HEK293 (cell line): Measurements from ENCODE around the gene HBG2.

ENCODE experiments used
- CTCF ChIA-PET: fragments of 350-600 bp; formaldehyde crosslinking; extraction: SDS; loops from one replicate; lab custom pipeline; 2021; ENCODE audit warnings: antibody characterized with exemption; lab: Yijun Ruan, JAX
- POLR2A ChIA-PET: fragments of 300-600 bp; formaldehyde crosslinking; extraction: SDS; loops from one replicate; lab custom pipeline; 2020; ENCODE audit warnings: antibody characterized with exemption, inconsistent platforms; lab: Yijun Ruan, JAX
- H3K27ac ChIP-seq: fragments of 200-500 bp; sonication (Bioruptor generic); 2 replicates; pipeline ENCODE4 v1.5.1; 2014; ENCODE audit warnings: low read depth, low read length, control low read depth, inconsistent platforms; ENCODE audit errors: extremely low read depth
- H3K36me3 ChIP-seq, 2 experiments: fragments of 200-500 bp in 1 of 2; sonication (Bioruptor generic) in 1 of 2; 1 replicate in 1 of 2; 2 replicates in 1 of 2; pipeline ENCODE4 v1.5.1; 2014 to 2017; ENCODE audit warnings: inconsistent platforms in 2 of 2, low read length in 2 of 2; ENCODE audit not compliant: control insufficient read depth in 2 of 2, insufficient read depth in 1 of 2
- H3K4me1 ChIP-seq: fragments of 200-500 bp; sonication (Bioruptor generic); 2 replicates; pipeline ENCODE4 v1.5.1; 2014; ENCODE audit warnings: mild to moderate bottlenecking, low read length, inconsistent platforms; ENCODE audit not compliant: control insufficient read depth, insufficient read depth
- H3K4me3 ChIP-seq: 2 replicates; pipeline ENCODE4 v1.5.1; 2011; ENCODE audit warnings: low read depth, mild to moderate bottlenecking, control low read depth, low read length, moderate library complexity
- H3K9me3 ChIP-seq: fragments of 200-500 bp; sonication (Bioruptor generic); 2 replicates; pipeline ENCODE4 v1.5.1; 2014; ENCODE audit warnings: low read depth, low read length, inconsistent platforms; ENCODE audit not compliant: control insufficient read depth, insufficient read depth
- HOXC10 ChIP-seq: sonication (generic); formaldehyde crosslinking; IDR thresholded peaks from 2 replicates; pipeline ENCODE4 v1.8.1; 2023; ENCODE audit warnings: mild to moderate bottlenecking, missing genetic modification reagents
- MZF1 ChIP-seq: fragments of 450-650 bp; formaldehyde crosslinking; IDR thresholded peaks from 2 replicates; pipeline ENCODE4 v1.5.1; 2017; ENCODE audit warnings: missing biosample characterization, missing genetic modification characterization, borderline replicate concordance
- YY1 ChIP-seq: fragments of 450-650 bp; formaldehyde crosslinking; IDR thresholded peaks from 2 replicates; pipeline ENCODE4 v1.5.1; 2018; ENCODE audit warnings: missing biosample characterization, missing genetic modification characterization
- ZBTB17 ChIP-seq: fragments of 450-650 bp; formaldehyde crosslinking; IDR thresholded peaks from 2 replicates; pipeline ENCODE4 v1.5.1; 2016; ENCODE audit warnings: missing biosample characterization, missing genetic modification characterization
- ZNF114 ChIP-seq: fragments of 450-650 bp; formaldehyde crosslinking; IDR thresholded peaks from 2 replicates; pipeline ENCODE4 v1.5.0; 2017; ENCODE audit warnings: missing biosample characterization, missing genetic modification characterization
- ZNF157 ChIP-seq: fragments of 450-650 bp; formaldehyde crosslinking; IDR thresholded peaks from 2 replicates; pipeline ENCODE4 v1.5.1; 2016; ENCODE audit warnings: missing biosample characterization, missing genetic modification characterization
- ZNF2 ChIP-seq: fragments of 450-650 bp; formaldehyde crosslinking; IDR thresholded peaks from 2 replicates; pipeline ENCODE4 v1.5.1; 2016; ENCODE audit warnings: missing biosample characterization, missing genetic modification characterization
- ZNF292 ChIP-seq: fragments of 450-650 bp; formaldehyde crosslinking; IDR thresholded peaks from 2 replicates; pipeline ENCODE4 v1.5.1; 2016; ENCODE audit warnings: low read depth, missing biosample characterization, missing genetic modification characterization, borderline replicate concordance
- ZNF354C ChIP-seq: fragments of 450-650 bp; formaldehyde crosslinking; IDR thresholded peaks from 2 replicates; pipeline ENCODE4 v1.5.1; 2016; ENCODE audit warnings: missing biosample characterization, missing genetic modification characterization, low read depth, borderline replicate concordance
- ZNF600 ChIP-seq: fragments of 450-650 bp; formaldehyde crosslinking; IDR thresholded peaks from 2 replicates; pipeline ENCODE4 v1.5.1; 2016; ENCODE audit warnings: missing biosample characterization, missing genetic modification characterization
- ZNF791 ChIP-seq: fragments of 450-650 bp; formaldehyde crosslinking; IDR thresholded peaks from 2 replicates; pipeline ENCODE4 v1.5.1; 2016; ENCODE audit warnings: missing biosample characterization, missing genetic modification characterization
- ZNF837 ChIP-seq: fragments of 450-650 bp; formaldehyde crosslinking; IDR thresholded peaks from 2 replicates; pipeline ENCODE4 v1.5.1; 2016; ENCODE audit warnings: missing biosample characterization, missing genetic modification characterization
- TF ChIP-seq, protein P1 (sequence below): fragments of 450-650 bp; formaldehyde crosslinking; IDR thresholded peaks from 2 replicates; pipeline ENCODE4 v1.5.1; 2016; ENCODE audit warnings: missing biosample characterization, missing genetic modification characterization, borderline replicate concordance
- TF ChIP-seq, protein P2 (sequence below): fragments of 450-650 bp; formaldehyde crosslinking; conservative IDR thresholded peaks from 2 replicates; pipeline ENCODE4 v1.5.1; 2016; ENCODE audit warnings: low read depth, missing biosample characterization, missing genetic modification characterization
- TF ChIP-seq, protein P3 (sequence below): fragments of 450-650 bp; formaldehyde crosslinking; IDR thresholded peaks from 2 replicates; pipeline ENCODE4 v1.5.1; 2016; ENCODE audit warnings: missing biosample characterization, missing genetic modification characterization

The HBG2 gene

DNA sequence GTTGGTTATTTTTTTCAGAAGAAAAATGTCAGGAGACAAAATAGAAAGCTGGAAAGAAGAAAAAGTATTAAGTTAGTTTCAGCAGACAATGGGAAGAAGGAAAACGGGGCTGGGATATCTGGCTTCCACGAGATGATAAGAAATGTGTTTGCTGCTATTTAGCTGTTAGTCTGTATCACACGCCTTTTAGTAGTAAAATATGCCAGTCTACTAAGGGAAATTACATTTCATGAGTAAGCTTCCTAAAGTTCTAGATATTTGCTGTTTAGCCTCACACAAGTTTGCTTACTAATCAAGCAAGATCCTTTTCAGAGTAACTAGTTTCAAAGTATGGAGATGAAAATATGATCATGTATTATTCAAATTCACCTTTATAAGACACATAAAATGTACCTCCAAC is 45.7 kb upstream of the HBG2 start:
- ChIA-PET POLR2A (no interaction called here), CTCF (no interaction called here)

DNA sequence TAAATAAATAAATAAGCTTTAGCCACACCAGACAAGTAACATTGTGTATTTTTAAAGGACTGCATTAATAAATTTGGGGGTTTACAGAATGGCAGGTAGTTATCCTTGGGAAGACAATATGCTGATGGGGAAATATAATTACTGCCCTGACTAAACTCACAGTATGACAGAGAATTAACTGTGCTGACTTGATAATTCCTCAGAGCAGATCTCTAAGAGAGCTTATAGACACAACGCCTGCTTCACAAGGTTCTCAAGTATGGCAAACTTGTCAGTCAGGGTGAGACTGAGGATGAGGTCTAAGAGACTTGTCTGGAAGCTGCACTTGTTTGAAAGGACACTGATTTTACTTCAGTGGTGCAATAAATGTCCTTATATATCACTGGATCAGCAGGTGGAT is 43.9 kb upstream of the HBG2 start:
- H3K4me3 ChIP-seq: no peak overlapping the region
- TF ChIP-seq ZBTB17 (tag by site-specific recombination): no peak
- no peak for TF ChIP-seq ZNF2
- TF ChIP-seq ZNF114 (tag by site-specific recombination): no peak
- TF ChIP-seq ZNF837: no peak
- no peak for TF ChIP-seq ZNF157 (tag by site-specific recombination)
- no peak for TF ChIP-seq ZNF292
- no peak for TF ChIP-seq HOXC10 (CRISPR knock-in tag)
- TF ChIP-seq, protein P1, sequence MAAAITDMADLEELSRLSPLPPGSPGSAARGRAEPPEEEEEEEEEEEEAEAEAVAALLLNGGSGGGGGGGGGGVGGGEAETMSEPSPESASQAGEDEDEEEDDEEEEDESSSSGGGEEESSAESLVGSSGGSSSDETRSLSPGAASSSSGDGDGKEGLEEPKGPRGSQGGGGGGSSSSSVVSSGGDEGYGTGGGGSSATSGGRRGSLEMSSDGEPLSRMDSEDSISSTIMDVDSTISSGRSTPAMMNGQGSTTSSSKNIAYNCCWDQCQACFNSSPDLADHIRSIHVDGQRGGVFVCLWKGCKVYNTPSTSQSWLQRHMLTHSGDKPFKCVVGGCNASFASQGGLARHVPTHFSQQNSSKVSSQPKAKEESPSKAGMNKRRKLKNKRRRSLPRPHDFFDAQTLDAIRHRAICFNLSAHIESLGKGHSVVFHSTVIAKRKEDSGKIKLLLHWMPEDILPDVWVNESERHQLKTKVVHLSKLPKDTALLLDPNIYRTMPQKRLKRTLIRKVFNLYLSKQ (tag by site-specific recombination): no peak
- TF ChIP-seq MZF1 (tag by site-specific recombination): no peak
- TF ChIP-seq YY1 (tag by site-specific recombination): no peak
- TF ChIP-seq, protein P2, sequence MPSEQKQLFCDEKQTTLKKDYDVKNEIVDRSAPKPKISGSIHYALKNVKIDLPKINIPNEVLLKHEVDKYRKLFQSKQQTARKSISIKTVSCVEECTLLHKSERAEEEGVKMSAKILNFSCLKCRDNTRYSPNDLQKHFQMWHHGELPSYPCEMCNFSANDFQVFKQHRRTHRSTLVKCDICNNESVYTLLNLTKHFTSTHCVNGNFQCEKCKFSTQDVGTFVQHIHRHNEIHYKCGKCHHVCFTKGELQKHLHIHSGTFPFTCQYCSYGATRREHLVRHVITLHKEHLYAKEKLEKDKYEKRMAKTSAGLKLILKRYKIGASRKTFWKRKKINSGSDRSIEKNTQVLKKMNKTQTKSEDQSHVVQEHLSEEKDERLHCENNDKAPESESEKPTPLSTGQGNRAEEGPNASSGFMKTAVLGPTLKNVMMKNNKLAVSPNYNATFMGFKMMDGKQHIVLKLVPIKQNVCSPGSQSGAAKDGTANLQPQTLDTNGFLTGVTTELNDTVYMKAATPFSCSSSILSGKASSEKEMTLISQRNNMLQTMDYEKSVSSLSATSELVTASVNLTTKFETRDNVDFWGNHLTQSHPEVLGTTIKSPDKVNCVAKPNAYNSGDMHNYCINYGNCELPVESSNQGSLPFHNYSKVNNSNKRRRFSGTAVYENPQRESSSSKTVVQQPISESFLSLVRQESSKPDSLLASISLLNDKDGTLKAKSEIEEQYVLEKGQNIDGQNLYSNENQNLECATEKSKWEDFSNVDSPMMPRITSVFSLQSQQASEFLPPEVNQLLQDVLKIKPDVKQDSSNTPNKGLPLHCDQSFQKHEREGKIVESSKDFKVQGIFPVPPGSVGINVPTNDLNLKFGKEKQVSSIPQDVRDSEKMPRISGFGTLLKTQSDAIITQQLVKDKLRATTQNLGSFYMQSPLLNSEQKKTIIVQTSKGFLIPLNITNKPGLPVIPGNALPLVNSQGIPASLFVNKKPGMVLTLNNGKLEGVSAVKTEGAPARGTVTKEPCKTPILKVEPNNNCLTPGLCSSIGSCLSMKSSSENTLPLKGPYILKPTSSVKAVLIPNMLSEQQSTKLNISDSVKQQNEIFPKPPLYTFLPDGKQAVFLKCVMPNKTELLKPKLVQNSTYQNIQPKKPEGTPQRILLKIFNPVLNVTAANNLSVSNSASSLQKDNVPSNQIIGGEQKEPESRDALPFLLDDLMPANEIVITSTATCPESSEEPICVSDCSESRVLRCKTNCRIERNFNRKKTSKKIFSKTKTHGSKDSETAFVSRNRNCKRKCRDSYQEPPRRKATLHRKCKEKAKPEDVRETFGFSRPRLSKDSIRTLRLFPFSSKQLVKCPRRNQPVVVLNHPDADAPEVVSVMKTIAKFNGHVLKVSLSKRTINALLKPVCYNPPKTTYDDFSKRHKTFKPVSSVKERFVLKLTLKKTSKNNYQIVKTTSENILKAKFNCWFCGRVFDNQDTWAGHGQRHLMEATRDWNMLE: no peak
- TF ChIP-seq ZNF600 (tag by site-specific recombination): no peak
- TF ChIP-seq, all 188 proteins: peak for 0
- Histone ChIP-seq H3K4me1 (no peaks in the 10 kb centered on the region), H3K9me3 (no peaks in the 10 kb centered on the region), H3K36me3 (no peaks in the 10 kb centered on the region), H3K27ac (no peak overlapping the region)
- ChIA-PET POLR2A (no interaction called here), CTCF (interaction anchor here (1.4 kb wide), 1 partner anchor 175 kb away, joined by 4 read pairs; no protein-coding TSS in a partner anchor)

More for the DNA sequence above, 45.7 kb upstream of the HBG2 start:
- Histone ChIP-seq H3K4me1 (no peaks in the 10 kb centered on the region), H3K9me3 (no peaks in the 10 kb centered on the region), H3K4me3 (no peak overlapping the region), H3K27ac (no peak overlapping the region), H3K36me3 (no peaks in the 10 kb centered on the region)
- TF ChIP-seq, protein P3, sequence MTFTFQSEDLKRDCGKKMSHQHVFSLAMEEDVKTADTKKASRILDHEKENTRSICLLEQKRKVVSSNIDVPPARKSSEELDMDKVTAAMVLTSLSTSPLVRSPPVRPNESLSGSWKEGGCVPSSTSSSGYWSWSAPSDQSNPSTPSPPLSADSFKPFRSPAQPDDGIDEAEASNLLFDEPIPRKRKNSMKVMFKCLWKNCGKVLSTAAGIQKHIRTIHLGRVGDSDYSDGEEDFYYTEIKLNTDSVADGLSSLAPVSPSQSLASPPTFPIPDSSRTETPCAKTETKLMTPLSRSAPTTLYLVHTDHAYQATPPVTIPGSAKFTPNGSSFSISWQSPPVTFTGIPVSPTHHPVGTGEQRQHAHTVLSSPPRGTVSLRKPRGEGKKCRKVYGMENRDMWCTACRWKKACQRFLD (tag by site-specific recombination): no peak
- TF ChIP-seq ZNF791 (tag by site-specific recombination) (no peak), ZNF354C (tag by site-specific recombination) (no peak)
